ENCODE results near the gene CRPPA. TPM values are rescaled to one million over a fixed set of nuclear protein-coding genes. Genes with fewer than 3 reads are reported as not detected.

CRPPA gene
- total and polyA plus RNA-seq, 2 of the 13 experiments (the other 11 are each of a cell fraction or from before 2014, with no cell fraction given): 0.16 to 1.3 TPM

DNA sequence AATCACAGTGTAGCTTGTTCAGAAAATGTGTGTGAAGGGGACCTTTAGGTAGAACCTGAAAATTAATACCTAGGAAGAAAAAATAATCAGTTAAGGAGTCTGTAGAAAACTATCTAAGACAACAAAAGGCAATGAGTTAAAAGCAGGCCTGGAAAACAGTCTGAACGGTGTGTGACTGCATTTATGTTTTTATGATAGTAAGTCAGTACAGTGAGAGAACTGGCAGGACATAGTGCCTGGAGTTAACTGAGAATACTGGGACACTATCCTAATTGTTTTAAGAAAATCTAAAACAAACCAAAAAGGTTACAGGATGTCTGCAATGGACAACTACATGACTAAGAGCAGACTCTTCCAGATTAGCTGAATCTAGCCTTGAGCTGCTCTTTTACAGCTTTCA lies 17.9 kb downstream of the CRPPA start:
- TF ChIP-seq RXRB (CRISPR knock-in tag; IDR thresholded peaks at IDR 0.05; ENCODE audit: borderline replicate concordance) (no peak), ZNF713 (CRISPR knock-in tag; IDR thresholded peaks at IDR 0.05) (no peak), ZNF549 (CRISPR knock-in tag; IDR thresholded peaks at IDR 0.05) (no peak), TBX3 (IDR thresholded peaks at IDR 0.05; ENCODE audit: borderline replicate concordance) (no peak), REL (CRISPR knock-in tag; conservative IDR thresholded peaks at IDR 0.05) (no peak), ZNF563 (CRISPR knock-in tag; IDR thresholded peaks at IDR 0.05) (no peak), HIVEP1 (CRISPR knock-in tag; IDR thresholded peaks at IDR 0.05) (no peak), ISL2 (CRISPR knock-in tag; IDR thresholded peaks at IDR 0.05) (no peak), TEAD3 (CRISPR knock-in tag; optimal IDR thresholded peaks at IDR 0.05; ENCODE audit: borderline replicate concordance) (no peak), ZNF570 (CRISPR knock-in tag; IDR thresholded peaks at IDR 0.05; ENCODE audit: borderline replicate concordance) (no peak), YEATS4 (CRISPR knock-in tag; IDR thresholded peaks at IDR 0.05; ENCODE audit: borderline replicate concordance) (no peak), SMARCE1 (IDR thresholded peaks at IDR 0.05; ENCODE audit: borderline replicate concordance) (no peak), PCBP2 (optimal IDR thresholded peaks at IDR 0.05; ENCODE audit: low read depth, low read length, poor library complexity, severe bottlenecking) (no peak), MYC (CRISPR knock-in tag; IDR thresholded peaks at IDR 0.05; ENCODE audit: borderline replicate concordance) (no peak), SMYD3 (CRISPR knock-in tag; IDR thresholded peaks at IDR 0.05) (no peak), SRY (CRISPR knock-in tag; IDR thresholded peaks at IDR 0.05) (no peak)
- TF ChIP-seq, protein P1, sequence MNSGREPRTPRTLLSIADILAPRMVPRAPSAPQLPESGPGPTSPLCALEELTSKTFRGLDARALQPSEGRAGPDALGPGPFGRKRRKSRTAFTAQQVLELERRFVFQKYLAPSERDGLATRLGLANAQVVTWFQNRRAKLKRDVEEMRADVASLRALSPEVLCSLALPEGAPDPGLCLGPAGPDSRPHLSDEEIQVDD (CRISPR knock-in tag; IDR thresholded peaks at IDR 0.05; ENCODE audit: borderline replicate concordance): no peak
- TF ChIP-seq, protein P2, sequence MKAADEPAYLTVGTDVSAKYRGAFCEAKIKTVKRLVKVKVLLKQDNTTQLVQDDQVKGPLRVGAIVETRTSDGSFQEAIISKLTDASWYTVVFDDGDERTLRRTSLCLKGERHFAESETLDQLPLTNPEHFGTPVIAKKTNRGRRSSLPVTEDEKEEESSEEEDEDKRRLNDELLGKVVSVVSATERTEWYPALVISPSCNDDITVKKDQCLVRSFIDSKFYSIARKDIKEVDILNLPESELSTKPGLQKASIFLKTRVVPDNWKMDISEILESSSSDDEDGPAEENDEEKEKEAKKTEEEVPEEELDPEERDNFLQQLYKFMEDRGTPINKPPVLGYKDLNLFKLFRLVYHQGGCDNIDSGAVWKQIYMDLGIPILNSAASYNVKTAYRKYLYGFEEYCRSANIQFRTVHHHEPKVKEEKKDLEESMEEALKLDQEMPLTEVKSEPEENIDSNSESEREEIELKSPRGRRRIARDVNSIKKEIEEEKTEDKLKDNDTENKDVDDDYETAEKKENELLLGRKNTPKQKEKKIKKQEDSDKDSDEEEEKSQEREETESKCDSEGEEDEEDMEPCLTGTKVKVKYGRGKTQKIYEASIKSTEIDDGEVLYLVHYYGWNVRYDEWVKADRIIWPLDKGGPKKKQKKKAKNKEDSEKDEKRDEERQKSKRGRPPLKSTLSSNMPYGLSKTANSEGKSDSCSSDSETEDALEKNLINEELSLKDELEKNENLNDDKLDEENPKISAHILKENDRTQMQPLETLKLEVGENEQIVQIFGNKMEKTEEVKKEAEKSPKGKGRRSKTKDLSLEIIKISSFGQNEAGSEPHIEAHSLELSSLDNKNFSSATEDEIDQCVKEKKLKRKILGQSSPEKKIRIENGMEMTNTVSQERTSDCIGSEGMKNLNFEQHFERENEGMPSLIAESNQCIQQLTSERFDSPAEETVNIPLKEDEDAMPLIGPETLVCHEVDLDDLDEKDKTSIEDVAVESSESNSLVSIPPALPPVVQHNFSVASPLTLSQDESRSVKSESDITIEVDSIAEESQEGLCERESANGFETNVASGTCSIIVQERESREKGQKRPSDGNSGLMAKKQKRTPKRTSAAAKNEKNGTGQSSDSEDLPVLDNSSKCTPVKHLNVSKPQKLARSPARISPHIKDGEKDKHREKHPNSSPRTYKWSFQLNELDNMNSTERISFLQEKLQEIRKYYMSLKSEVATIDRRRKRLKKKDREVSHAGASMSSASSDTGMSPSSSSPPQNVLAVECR (CRISPR knock-in tag; IDR thresholded peaks at IDR 0.05; ENCODE audit: borderline replicate concordance): no peak
- DNase-seq (ENCODE audit: low spot score): no peak
- 53% methylated on average over 1 of the region's 1 CpG for WGBS (ENCODE audit: low lambda C conversion rate)
- Histone ChIP-seq H3K27me3 (ENCODE audit: control insufficient read depth in 1 of 2, insufficient read depth in 2 of 2, low read length in 2 of 2) (no peaks in the 10 kb centered on the region), H3K9ac (ENCODE audit: insufficient read depth, low read depth, low read length) (no peak overlapping the region), H3K9me3 (ENCODE audit: low read length) (peaks cover 44% of the 10 kb centered on the region), H2AFZ (ENCODE audit: low read length) (no peak overlapping the region), H3K4me1 (ENCODE audit: insufficient read depth, low read length) (no peaks in the 10 kb centered on the region), H3K4me3 (replicated peaks in 1 of 3; ENCODE audit: insufficient read depth in 1 of 3, low read depth in 2 of 3, low read length in 3 of 3) (no peak overlapping the region), H3K27ac (ENCODE audit: extremely low read length, insufficient read depth, low read length) (no peak overlapping the region), H3K36me3 (replicated peaks in 1 of 2; ENCODE audit: control insufficient read depth in 1 of 2, insufficient read depth in 2 of 2, low read length in 2 of 2) (no peaks in the 10 kb centered on the region), H3K79me2 (ENCODE audit: insufficient read depth, low read length) (no peaks in the 10 kb centered on the region), H4K20me1 (ENCODE audit: insufficient read depth, low read length) (no peaks in the 10 kb centered on the region), H3K4me2 (ENCODE audit: low read depth, low read length) (no peak overlapping the region)
- CTCF ChIA-PET (ENCODE audit: low intra/inter-chr PET ratio, low total read pairs): no interaction called here
- POLR2A ChIA-PET: no interaction called here
- intact Hi-C loops (cut with micrococcal nuclease; ENCODE audit: unreplicated experiment) (no loop called here), in situ Hi-C loops (cut with HindIII; ENCODE audit: extremely low pct_ligation_motif_present, low pct_unique_long_range_greater_than_20kb) (no loop called here)
- BruUV-seq (replicated peaks): no TSS peak
- FAIRE-seq: no peak
- no peak for ATAC-seq
